ENCODE data around the gene KRTAP4-7. TPM values are rescaled to one million over a fixed set of nuclear protein-coding genes. Genes with fewer than 3 reads are reported as not detected.
"Not testable (repeated sequence)": the region's sequence is repeated elsewhere in the genome, so short reads cannot be mapped to it uniquely, and the experiment has no call there.

KRTAP4-7 gene
- total RNA-seq, 1 donor from 2014 or later, result not detected

GRCh38 chr17:41057547-41057946 is 26.4 kb upstream of the KRTAP4-7 start:
- H3K9me3 Mint-ChIP-seq (ENCODE audit: unreplicated experiment), result no peaks in the 10 kb centered on the region
- DNase-seq (ENCODE audit: low spot score), result no peak
- TF ChIP-seq CTCF (IDR thresholded peaks at IDR 0.05; ENCODE audit: unreplicated experiment), result no peak
- H3K27me3 Mint-ChIP-seq (ENCODE audit: unreplicated experiment), result no peaks in the 10 kb centered on the region
- H3K4me1 Mint-ChIP-seq (ENCODE audit: unreplicated experiment), result no peaks in the 10 kb centered on the region
- no peaks in the 10 kb centered on the region for H3K36me3 Mint-ChIP-seq (ENCODE audit: low read depth, unreplicated experiment)
- H3K27ac Mint-ChIP-seq (ENCODE audit: unreplicated experiment), result no peak overlapping the region
- no peak overlapping the region for H3K4me3 Mint-ChIP-seq (ENCODE audit: unreplicated experiment)

GRCh38 chr17:41058741-41059140 is 25.2 kb upstream of the KRTAP4-7 start:
- Mint-ChIP-seq H3K9me3 (ENCODE audit: unreplicated experiment) (no peaks in the 10 kb centered on the region), H3K27ac (ENCODE audit: unreplicated experiment) (no peak overlapping the region), H3K27me3 (ENCODE audit: unreplicated experiment) (peaks cover 1% of the 10 kb centered on the region), H3K36me3 (ENCODE audit: low read depth, unreplicated experiment) (no peaks in the 10 kb centered on the region), H3K4me1 (ENCODE audit: unreplicated experiment) (no peaks in the 10 kb centered on the region), H3K4me3 (ENCODE audit: unreplicated experiment) (no peak overlapping the region)
- no peak for DNase-seq (ENCODE audit: low spot score)
- no peak for TF ChIP-seq CTCF (IDR thresholded peaks at IDR 0.05; ENCODE audit: unreplicated experiment)

GRCh38 chr17:41059276-41060051 is 24.5 kb upstream of the KRTAP4-7 start:
- H3K4me3 Mint-ChIP-seq (ENCODE audit: unreplicated experiment); H3K36me3 Mint-ChIP-seq (ENCODE audit: low read depth, unreplicated experiment); H3K27me3 Mint-ChIP-seq (ENCODE audit: unreplicated experiment); DNase-seq (ENCODE audit: low spot score); H3K9me3 Mint-ChIP-seq (ENCODE audit: unreplicated experiment); H3K4me1 Mint-ChIP-seq (ENCODE audit: unreplicated experiment); H3K27ac Mint-ChIP-seq (ENCODE audit: unreplicated experiment): not testable (repeated sequence)

- Mint-ChIP-seq H3K27me3 (ENCODE audit: unreplicated experiment) (peaks cover 1% of the 10 kb centered on the region), H3K27ac (ENCODE audit: unreplicated experiment) (no peak within 1 kb of the TSS), H3K4me1 (ENCODE audit: unreplicated experiment) (no peaks in the 10 kb centered on the region), H3K9me3 (ENCODE audit: unreplicated experiment) (no peaks in the 10 kb centered on the region), H3K36me3 (ENCODE audit: low read depth, unreplicated experiment) (no peaks in the 10 kb centered on the region), H3K4me3 (ENCODE audit: unreplicated experiment) (no peak within 1 kb of the TSS)
- TF ChIP-seq CTCF (IDR thresholded peaks at IDR 0.05; ENCODE audit: unreplicated experiment), result no peak
- no peak for DNase-seq (ENCODE audit: low spot score)
These were observed 23.8 kb upstream of the KRTAP4-7 start, which contains the start of gene KRTAP2-3 for GRCh38 chr17:41060052-41060604. KRTAP2-3 (minus strand) TSS chr17:41060114; CDS start chr17:41060050, 64 bp downstream.

- Mint-ChIP-seq H3K4me1 (ENCODE audit: unreplicated experiment) (no peaks in the 10 kb centered on the region), H3K4me3 (ENCODE audit: unreplicated experiment) (no peak overlapping the region), H3K36me3 (ENCODE audit: low read depth, unreplicated experiment) (no peaks in the 10 kb centered on the region), H3K27ac (ENCODE audit: unreplicated experiment) (no peak overlapping the region), H3K27me3 (ENCODE audit: unreplicated experiment) (peaks cover 1% of the 10 kb centered on the region), H3K9me3 (ENCODE audit: unreplicated experiment) (no peaks in the 10 kb centered on the region)
- no peak for DNase-seq (ENCODE audit: low spot score)
- TF ChIP-seq CTCF (IDR thresholded peaks at IDR 0.05; ENCODE audit: unreplicated experiment), result no peak
These were observed 22.0 kb upstream of the KRTAP4-7 start for GRCh38 chr17:41061964-41062363.
